ENCODE data around the gene RETN.

Gene RETN

GRCh38 chr19:7698583-7698982 lies 29.7 kb downstream of the RETN start:
- DNase-seq (ENCODE audit: low spot score) (no peak), ATAC-seq (ENCODE audit: low read depth) (no peak)
- no peak overlapping the region for H3K27ac ChIP-seq (ENCODE audit: poor library complexity, severe bottlenecking)
- no peaks in the 10 kb centered on the region for H3K9me3 ChIP-seq (ENCODE audit: severe bottlenecking)
- H3K27me3 ChIP-seq (ENCODE audit: insufficient read depth, poor library complexity, severe bottlenecking) = no peaks in the 10 kb centered on the region
- no peak overlapping the region for H3K4me3 ChIP-seq (ENCODE audit: severe bottlenecking)
- H3K36me3 ChIP-seq (ENCODE audit: low read depth) = no peaks in the 10 kb centered on the region
- TF ChIP-seq CTCF (IDR thresholded peaks at IDR 0.05; ENCODE audit: poor library complexity, severe bottlenecking) = no peak
- no peaks in the 10 kb centered on the region for H3K4me1 ChIP-seq (ENCODE audit: insufficient read depth, poor library complexity, severe bottlenecking)

GRCh38 chr19:7699003-7699402 lies 30.2 kb downstream of the RETN start:
- DNase-seq (ENCODE audit: low spot score) (no peak), ATAC-seq (ENCODE audit: low read depth) (no peak)
- TF ChIP-seq CTCF (IDR thresholded peaks at IDR 0.05; ENCODE audit: poor library complexity, severe bottlenecking) = no peak
- Histone ChIP-seq H3K4me1 (ENCODE audit: insufficient read depth, poor library complexity, severe bottlenecking) (no peaks in the 10 kb centered on the region), H3K27ac (ENCODE audit: poor library complexity, severe bottlenecking) (no peak overlapping the region), H3K4me3 (ENCODE audit: severe bottlenecking) (no peak overlapping the region), H3K9me3 (ENCODE audit: severe bottlenecking) (no peaks in the 10 kb centered on the region), H3K36me3 (ENCODE audit: low read depth) (no peaks in the 10 kb centered on the region), H3K27me3 (ENCODE audit: insufficient read depth, poor library complexity, severe bottlenecking) (no peaks in the 10 kb centered on the region)

- no peaks in the 10 kb centered on the region for H3K4me1 ChIP-seq (ENCODE audit: insufficient read depth, poor library complexity, severe bottlenecking)
- H3K4me3 ChIP-seq (ENCODE audit: severe bottlenecking) = no peak overlapping the region
- no peaks in the 10 kb centered on the region for H3K9me3 ChIP-seq (ENCODE audit: severe bottlenecking)
- no peak overlapping the region for H3K27ac ChIP-seq (ENCODE audit: poor library complexity, severe bottlenecking)
- no peaks in the 10 kb centered on the region for H3K36me3 ChIP-seq (ENCODE audit: low read depth)
- no peaks in the 10 kb centered on the region for H3K27me3 ChIP-seq (ENCODE audit: insufficient read depth, poor library complexity, severe bottlenecking)
- TF ChIP-seq CTCF (IDR thresholded peaks at IDR 0.05; ENCODE audit: poor library complexity, severe bottlenecking) = no peak
- no peak for ATAC-seq (ENCODE audit: low read depth)
- DNase-seq (ENCODE audit: low spot score) = no peak
Measured at GRCh38 chr19:7699417-7700401, 30.9 kb downstream of the RETN start.

GRCh38 chr19:7701049-7701653 lies 32.3 kb downstream of the RETN start:
- H3K4me1 ChIP-seq (ENCODE audit: insufficient read depth, poor library complexity, severe bottlenecking) = no peaks in the 10 kb centered on the region
- DNase-seq (ENCODE audit: low spot score) = no peak
- H3K4me3 ChIP-seq (ENCODE audit: severe bottlenecking) = no peak overlapping the region

More at GRCh38 chr19:7701049-7701653, 32.3 kb downstream of the RETN start:
- Histone ChIP-seq H3K36me3 (ENCODE audit: low read depth) (no peaks in the 10 kb centered on the region), H3K27me3 (ENCODE audit: insufficient read depth, poor library complexity, severe bottlenecking) (no peaks in the 10 kb centered on the region), H3K27ac (ENCODE audit: poor library complexity, severe bottlenecking) (no peak overlapping the region), H3K9me3 (ENCODE audit: severe bottlenecking) (no peaks in the 10 kb centered on the region)
- no peak for ATAC-seq (ENCODE audit: low read depth)
- no peak for TF ChIP-seq CTCF (IDR thresholded peaks at IDR 0.05; ENCODE audit: poor library complexity, severe bottlenecking)
